HepG2 (cell line): Measurements from ENCODE around the gene HOMEZ.
"Not testable (repeated sequence)": the region's sequence is repeated elsewhere in the genome, so short reads cannot be mapped to it uniquely, and the experiment has no call there.

Experiments used
- CTCF ChIP-seq: sonication (generic); formaldehyde crosslinking; IDR thresholded peaks from 2 replicates; pipeline ENCODE4 v1.5.0; 2020; ENCODE audit warnings: mild to moderate bottlenecking, missing genetic modification reagents, moderate library complexity
- EZH2 ChIP-seq: conservative IDR thresholded peaks from 2 replicates; pipeline ENCODE4 v1.6.1; 2012; ENCODE audit warnings: mild to moderate bottlenecking, low read depth, low read length, moderate library complexity
- KIAA2018 ChIP-seq: sonication (generic); formaldehyde crosslinking; IDR thresholded peaks from 2 replicates; pipeline ENCODE4 v1.5.0; 2020; ENCODE audit warnings: mild to moderate bottlenecking, missing genetic modification reagents, borderline replicate concordance
- SAFB2 ChIP-seq: sonication (generic); formaldehyde crosslinking; IDR thresholded peaks from 2 replicates; pipeline ENCODE4 v1.5.1; 2020; ENCODE audit warnings: missing genetic modification reagents, low read depth, mild to moderate bottlenecking, borderline replicate concordance
- U2AF2 ChIP-seq: fragments of 200-400 bp; formaldehyde crosslinking; IDR thresholded peaks from 2 replicates; pipeline ENCODE4 v1.6.1; 2017; ENCODE audit warnings: low read depth, mild to moderate bottlenecking, low read length
- ZFY ChIP-seq: sonication (generic); formaldehyde crosslinking; IDR thresholded peaks from 2 replicates; pipeline ENCODE4 v1.4.0; 2020; ENCODE audit warnings: missing genetic modification reagents

DNA sequence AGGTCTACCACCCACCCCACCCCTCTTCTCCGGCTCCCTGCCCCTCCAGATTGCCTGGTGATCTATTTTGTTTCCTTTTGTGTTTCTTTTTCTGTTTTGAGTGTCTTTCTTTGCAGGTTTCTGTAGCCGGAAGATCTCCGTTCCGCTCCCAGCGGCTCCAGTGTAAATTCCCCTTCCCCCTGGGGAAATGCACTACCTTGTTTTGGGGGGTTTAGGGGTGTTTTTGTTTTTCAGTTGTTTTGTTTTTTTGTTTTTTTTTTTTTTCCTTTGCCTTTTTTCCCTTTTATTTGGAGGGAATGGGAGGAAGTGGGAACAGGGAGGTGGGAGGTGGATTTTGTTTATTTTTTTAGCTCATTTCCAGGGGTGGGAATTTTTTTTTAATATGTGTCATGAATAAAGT is 39.8 kb upstream of the HOMEZ start:
- TF ChIP-seq U2AF2; ZFY (CRISPR knock-in tag); SAFB2 (CRISPR knock-in tag); EZH2; CTCF (CRISPR knock-in tag); KIAA2018: not testable (repeated sequence)
